Peyer's patch (tissue), 4 donors: ENCODE results near the gene DCP1B. TPM values are rescaled to one million over a fixed set of nuclear protein-coding genes. Genes with fewer than 3 reads are reported as not detected.

ENCODE experiments used
- DNase-seq, 3 donors: peaks; one replicate each; pipeline ENCODE4 v3.0.0-alpha.2; 2017 to 2019
- H3K27ac ChIP-seq, 4 donors: fragments of 200-600 bp; sonication (generic); one replicate each; pipeline ENCODE4 v1.5.1; 2016 to 2019
- H3K27me3 ChIP-seq, 2 donors: fragments of 200-600 bp; sonication (generic); one replicate each; pipeline ENCODE4 v1.5.1; 2019
- H3K36me3 ChIP-seq, 3 donors: fragments of 200-600 bp; sonication (generic); one replicate each; pipeline ENCODE4 v1.5.1; 2016 to 2019
- H3K4me1 ChIP-seq, 4 donors: fragments of 200-600 bp; sonication (generic); one replicate each; pipeline ENCODE4 v1.5.1; 2016 to 2019
- H3K4me3 ChIP-seq, 4 donors: fragments of 200-600 bp; sonication (generic); 1 replicate in 3 of 4; 2 replicates in 1 of 4; pipeline ENCODE4 v1.5.1; 2016 to 2019; ENCODE audit warnings: mild to moderate bottlenecking in 1 of 4
- H3K9me3 ChIP-seq, 4 donors: fragments of 200-600 bp; sonication (generic); one replicate each; pipeline ENCODE4 v1.5.1; 2016 to 2019; ENCODE audit warnings: mild to moderate bottlenecking in 1 of 4
- POLR2A ChIP-seq, 2 donors: fragments of 450-650 bp; IDR thresholded peaks; one replicate each; pipeline ENCODE4 v1.5.1; 2017; ENCODE audit warnings: antibody characterized with exemption in 2 of 2, mild to moderate bottlenecking in 2 of 2, moderate library complexity in 2 of 2
- total RNA-seq, 4 donors: library from RNA; depleted of rRNA; stranded (reverse); fragments of >200 nt; gene quantifications; one replicate each; pipeline ENCODE4 v1.1.0, GENCODE V29; 2016
- TF ChIP-seq, protein P1 (sequence below), 6 experiments: fragments of 450-650 bp in 4 of 6; fragments of 200-600 bp in 2 of 6; sonication (generic) in 1 of 6; IDR thresholded peaks; one replicate each; pipeline ENCODE4 v1.5.1; 2017 to 2019; ENCODE audit warnings: antibody characterized with exemption in 6 of 6, mild to moderate bottlenecking in 3 of 6, moderate library complexity in 1 of 6

DCP1B gene
- total RNA-seq, 4 donors from 2014 or later: 14.7 to 54.5 (median 18.6) TPM

- no peak for DNase-seq
- H3K27me3 ChIP-seq: peaks cover 0 to 5% of the 10 kb centered on the region in 2 donors
- H3K27ac ChIP-seq: no peak overlapping the region
- H3K9me3 ChIP-seq: no peaks in the 10 kb centered on the region
- no peak overlapping the region for H3K4me3 ChIP-seq
- H3K36me3 ChIP-seq: no peaks in the 10 kb centered on the region
- H3K4me1 ChIP-seq: no peaks in the 10 kb centered on the region
- TF ChIP-seq, protein P1, sequence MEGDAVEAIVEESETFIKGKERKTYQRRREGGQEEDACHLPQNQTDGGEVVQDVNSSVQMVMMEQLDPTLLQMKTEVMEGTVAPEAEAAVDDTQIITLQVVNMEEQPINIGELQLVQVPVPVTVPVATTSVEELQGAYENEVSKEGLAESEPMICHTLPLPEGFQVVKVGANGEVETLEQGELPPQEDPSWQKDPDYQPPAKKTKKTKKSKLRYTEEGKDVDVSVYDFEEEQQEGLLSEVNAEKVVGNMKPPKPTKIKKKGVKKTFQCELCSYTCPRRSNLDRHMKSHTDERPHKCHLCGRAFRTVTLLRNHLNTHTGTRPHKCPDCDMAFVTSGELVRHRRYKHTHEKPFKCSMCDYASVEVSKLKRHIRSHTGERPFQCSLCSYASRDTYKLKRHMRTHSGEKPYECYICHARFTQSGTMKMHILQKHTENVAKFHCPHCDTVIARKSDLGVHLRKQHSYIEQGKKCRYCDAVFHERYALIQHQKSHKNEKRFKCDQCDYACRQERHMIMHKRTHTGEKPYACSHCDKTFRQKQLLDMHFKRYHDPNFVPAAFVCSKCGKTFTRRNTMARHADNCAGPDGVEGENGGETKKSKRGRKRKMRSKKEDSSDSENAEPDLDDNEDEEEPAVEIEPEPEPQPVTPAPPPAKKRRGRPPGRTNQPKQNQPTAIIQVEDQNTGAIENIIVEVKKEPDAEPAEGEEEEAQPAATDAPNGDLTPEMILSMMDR (IDR thresholded peaks at IDR 0.05): no peak
- TF ChIP-seq POLR2A (IDR thresholded peaks at IDR 0.05): no peak
Measured at GRCh38 chr12:1910468-1910867, 93.8 kb downstream of the DCP1B start.

DNA sequence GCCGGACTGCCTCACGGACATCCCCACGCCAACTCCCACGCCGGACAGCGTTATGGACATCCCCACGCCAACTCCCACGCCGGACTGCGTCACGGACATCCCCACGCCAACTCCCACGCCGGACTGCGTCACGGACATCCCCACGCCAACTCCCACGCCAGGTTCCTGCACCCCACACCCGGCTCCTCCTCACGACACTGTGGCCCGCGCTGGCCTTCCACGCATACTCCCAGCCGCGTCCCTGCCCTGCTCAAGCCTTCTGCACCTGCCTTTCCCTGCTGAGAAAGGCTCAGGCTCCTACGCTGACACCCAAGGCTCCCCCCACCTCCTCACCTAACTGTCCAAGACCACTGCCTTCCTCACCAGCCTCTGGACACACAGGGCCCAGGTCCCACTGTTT is 95.5 kb downstream of the DCP1B start:
- Histone ChIP-seq H3K9me3 (peaks cover 0 to 9% (median under 1%) of the 10 kb centered on the region in 4 donors), H3K27me3 (peaks cover 0 to 5% of the 10 kb centered on the region in 2 donors), H3K27ac (no peak overlapping the region), H3K4me1 (no peaks in the 10 kb centered on the region), H3K36me3 (no peaks in the 10 kb centered on the region), H3K4me3 (no peak overlapping the region)
- no peak for DNase-seq
- no peak for TF ChIP-seq POLR2A (IDR thresholded peaks at IDR 0.05)
- TF ChIP-seq, protein P1 (IDR thresholded peaks at IDR 0.05): no peak

GRCh38 chr12:1907652-1908611 is 96.3 kb downstream of the DCP1B start:
- Histone ChIP-seq H3K9me3 (peaks cover 0 to 9% (median 2%) of the 10 kb centered on the region in 4 donors), H3K36me3 (no peaks in the 10 kb centered on the region), H3K4me1 (no peaks in the 10 kb centered on the region), H3K27me3 (peaks cover 0 to 5% of the 10 kb centered on the region in 2 donors), H3K27ac (no peak overlapping the region), H3K4me3 (peak overlapping the region in 3 of 4 donors; percentile 5 to 21 (median 6))
- DNase-seq: peak in 2 of 3 donors; percentile 45 to 69
- TF ChIP-seq POLR2A (IDR thresholded peaks at IDR 0.05): no peak
- TF ChIP-seq, protein P1 (IDR thresholded peaks at IDR 0.05): no peak

- Histone ChIP-seq H3K27ac (no peak overlapping the region), H3K4me3 (no peak overlapping the region), H3K4me1 (no peaks in the 10 kb centered on the region), H3K9me3 (peaks cover 0 to 9% (median 2%) of the 10 kb centered on the region in 4 donors), H3K36me3 (no peaks in the 10 kb centered on the region), H3K27me3 (peaks cover 0 to 5% of the 10 kb centered on the region in 2 donors)
- DNase-seq: no peak
- no peak for TF ChIP-seq POLR2A (IDR thresholded peaks at IDR 0.05)
- TF ChIP-seq, protein P1 (IDR thresholded peaks at IDR 0.05): no peak
Measured at GRCh38 chr12:1906579-1906978, 97.7 kb downstream of the DCP1B start.

DNA sequence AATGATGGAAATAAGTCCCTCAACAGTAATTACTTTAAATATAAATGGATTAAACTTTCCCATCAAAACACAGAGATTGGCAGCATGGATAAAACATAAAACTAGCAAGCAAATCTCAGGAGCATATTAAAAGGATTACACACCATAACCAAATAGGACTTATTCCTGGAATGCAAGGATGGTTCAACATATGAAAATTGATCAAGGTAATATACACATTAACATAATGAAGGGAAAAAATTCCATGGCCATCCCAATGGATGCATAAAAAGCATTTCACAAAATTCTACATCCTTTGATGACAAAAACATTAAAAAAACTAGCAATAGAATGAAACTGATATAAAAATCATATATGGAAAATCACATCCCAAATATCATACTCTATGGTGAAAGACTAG is 99.4 kb downstream of the DCP1B start:
- no peak overlapping the region for H3K4me3 ChIP-seq
- H3K4me1 ChIP-seq: no peaks in the 10 kb centered on the region
- H3K36me3 ChIP-seq: no peaks in the 10 kb centered on the region
- peaks cover 0 to 9% (median 2%) of the 10 kb centered on the region in 4 donors for H3K9me3 ChIP-seq
- TF ChIP-seq, protein P1 (IDR thresholded peaks at IDR 0.05): no peak
- no peak for TF ChIP-seq POLR2A (IDR thresholded peaks at IDR 0.05)
- H3K27ac ChIP-seq: no peak overlapping the region
- no peak for DNase-seq
- peaks cover 0 to 5% of the 10 kb centered on the region in 2 donors for H3K27me3 ChIP-seq
